ENCODE data around the gene SURF1.
"Not testable (repeated sequence)": the region's sequence is repeated elsewhere in the genome, so short reads cannot be mapped to it uniquely, and the experiment has no call there.

The SURF1 gene

DNA sequence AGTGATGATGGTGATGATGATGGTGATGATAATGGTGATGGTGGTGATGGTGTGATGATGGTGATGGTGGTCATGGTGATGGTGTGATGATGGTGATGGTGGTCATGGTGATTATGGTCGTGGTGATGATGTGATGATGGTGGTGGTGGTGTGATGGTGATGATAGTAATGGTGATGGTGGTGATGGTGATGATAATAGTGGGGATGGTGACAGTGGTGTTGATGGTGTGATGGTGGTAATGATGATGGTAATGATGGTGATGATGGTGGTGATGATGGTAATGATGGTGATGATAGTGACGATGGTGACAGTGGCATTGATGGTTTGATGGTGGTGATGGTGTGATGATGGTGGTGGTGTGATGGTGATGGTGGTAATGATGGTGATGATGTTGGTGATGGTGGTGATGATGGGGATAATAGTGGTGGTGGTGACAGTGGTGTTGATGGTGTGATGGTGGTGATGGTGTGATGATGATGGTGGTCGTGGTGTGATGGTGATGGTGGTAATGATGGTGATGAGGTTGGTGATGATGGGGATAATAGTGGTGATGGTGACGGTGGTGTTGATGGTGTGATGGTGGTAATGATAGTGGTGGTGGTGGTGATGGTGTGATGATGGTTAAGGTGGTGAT lies 26.3 kb upstream of the SURF1 start:
- DNase-seq = no peak

DNA sequence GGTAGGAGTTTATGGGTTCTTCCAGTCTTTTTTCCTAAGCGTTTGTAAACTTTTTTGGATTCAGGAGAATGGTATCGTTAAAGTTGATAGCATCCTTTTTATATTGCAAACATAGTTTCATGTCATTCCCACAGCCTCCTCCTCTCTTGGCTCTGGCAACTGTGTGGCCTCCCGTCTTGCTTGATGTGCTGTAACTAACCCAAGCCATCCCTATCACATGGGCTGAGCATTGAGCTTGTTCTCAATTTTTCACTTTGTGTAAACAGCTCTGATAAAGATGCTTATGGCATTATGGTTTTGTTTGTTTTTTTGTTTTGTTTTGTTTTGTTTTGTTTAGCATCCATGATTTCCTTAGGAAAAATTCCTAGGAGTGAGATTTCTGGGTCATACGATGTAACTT lies 24.4 kb upstream of the SURF1 start:
- DNase-seq = no peak

DNA sequence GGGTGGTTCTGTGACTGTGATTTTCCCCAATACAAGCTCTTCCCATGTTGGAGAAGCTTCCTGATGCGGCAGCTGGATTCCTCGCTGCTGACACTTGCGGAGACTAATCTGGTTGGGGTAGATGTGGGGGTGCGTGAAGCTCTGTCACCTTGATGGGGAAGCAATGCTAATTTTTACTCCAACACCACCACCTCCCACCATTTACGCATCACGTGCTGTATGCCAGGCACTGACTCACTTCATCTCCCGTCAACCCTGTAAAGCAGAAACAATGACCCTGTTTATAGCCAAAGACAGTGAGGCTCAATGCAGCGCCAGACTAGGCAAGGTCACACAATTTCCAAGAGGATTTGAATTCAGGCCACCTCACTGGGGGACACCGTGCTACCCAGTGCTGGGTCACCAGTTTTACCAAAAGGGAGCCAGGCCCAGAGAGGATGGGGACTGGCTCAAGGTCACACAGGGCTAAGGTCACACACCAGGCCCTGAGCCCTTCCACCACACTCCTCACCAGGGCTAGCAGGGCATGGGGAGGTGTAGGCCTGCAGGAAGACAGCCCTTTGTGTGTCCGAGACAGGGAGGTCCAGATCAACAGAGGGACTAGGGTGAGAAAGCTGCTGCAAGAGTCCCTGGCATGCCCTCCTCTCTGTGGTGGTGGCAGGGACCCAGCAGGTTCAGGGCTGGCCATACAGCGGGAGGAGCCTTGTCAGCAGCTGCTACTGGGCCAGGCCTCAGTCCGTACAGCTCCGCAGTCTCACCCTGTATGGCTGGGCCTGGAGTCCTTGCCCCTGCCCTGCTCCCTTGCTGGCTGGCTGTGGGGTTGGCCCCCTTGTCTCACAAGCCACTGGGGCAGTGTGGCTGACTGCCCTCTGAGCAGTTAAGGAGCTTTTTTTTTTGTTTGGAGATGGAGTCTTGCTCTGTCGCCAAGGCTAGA lies 23.1 kb upstream of the SURF1 start:
- no peak for DNase-seq

DNA sequence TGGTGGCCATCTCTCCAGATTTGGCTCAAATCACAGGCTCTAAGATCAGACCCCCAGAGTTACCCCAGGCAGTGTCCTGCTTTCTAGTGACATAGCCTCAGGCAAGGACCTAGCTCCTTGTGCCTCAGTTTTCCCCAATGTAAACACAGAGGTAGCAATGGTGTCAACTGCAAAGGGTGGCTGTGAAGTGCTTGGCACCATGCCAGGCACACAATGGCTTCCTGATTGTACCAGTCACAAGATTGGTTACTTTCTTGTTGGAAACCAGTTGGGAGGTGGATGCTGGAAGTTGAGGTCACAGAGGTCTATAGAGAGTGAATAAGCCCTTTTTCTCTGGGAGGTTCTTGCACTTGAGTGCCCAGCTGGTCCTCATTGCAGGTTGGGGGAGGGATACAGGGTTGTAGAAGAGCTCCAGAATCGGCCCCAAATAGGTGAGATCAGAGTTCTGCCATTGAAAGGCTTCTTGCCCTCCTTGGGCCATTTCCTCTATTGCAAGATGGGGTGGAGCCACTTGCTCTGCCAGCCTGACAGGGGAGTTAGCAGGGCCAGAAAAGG lies 22.2 kb upstream of the SURF1 start:
- no peak for DNase-seq

GRCh38 chr9:133377721-133378216 lies 21.5 kb upstream of the SURF1 start:
- DNase-seq = no peak

DNA sequence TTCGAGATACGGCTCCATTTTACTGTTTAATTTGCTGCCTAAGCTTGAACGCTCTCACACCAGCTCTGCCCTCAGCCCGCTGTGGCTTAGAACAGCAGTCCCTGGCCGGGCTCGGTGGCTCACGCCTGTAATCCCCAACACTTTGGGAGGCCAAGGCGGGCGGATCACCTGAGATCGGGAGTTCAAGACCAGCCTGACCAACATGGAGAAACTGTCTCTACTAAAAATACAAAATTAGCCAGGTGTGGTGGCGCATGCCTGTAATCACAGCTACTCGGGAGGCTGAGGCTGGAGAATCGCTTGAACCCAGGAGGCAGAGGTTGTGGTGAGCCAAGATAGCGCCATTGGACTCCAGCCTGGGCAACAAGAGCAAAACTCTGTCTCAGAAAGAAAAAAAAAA lies 21.0 kb upstream of the SURF1 start:
- not testable (repeated sequence) for DNase-seq

DNA sequence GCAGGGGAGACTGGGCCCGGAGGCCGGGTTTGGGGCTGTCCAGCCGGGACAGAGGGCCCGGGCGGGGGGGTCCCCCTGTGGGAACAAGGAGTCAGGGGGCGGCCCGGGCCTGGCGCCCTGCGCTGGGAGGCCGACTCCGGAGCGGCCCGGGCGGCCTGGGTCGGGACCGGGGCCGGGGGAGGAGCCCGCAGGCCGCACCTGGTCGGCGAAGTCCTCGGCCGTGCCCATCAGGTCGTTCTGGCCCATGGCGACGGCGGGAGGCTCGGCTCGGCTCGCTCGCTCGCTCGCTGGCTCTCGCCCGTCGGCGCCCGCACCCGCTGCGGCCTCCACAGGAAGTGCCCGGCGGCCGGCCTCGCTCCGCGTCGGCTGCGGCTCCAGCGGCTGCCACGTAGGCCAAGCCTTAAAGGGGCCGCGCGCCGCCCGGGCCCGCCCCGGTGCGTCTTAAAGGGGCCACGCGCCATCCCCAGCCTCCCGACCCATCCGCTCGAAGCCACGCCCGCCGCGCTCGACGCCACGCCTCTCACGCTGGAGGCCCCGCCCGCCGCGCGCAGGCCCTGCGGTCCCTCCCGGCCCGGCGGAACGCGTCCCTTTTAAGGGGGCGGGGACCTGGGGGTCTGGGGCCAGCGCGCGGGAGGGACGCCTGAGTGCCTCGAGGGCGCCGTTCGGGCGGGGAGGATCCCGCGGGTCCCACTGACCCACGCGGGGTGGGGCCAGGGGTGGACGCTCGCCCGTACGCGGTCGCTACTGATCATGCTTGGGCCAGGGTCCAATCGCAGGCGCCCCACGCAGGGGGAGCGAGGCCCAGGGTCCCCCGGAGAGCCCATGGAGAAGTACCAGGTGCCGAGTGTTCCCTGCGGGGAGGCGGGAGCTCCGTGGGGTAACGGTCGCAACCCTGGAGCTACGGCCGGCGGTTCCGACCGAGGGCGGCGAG lies 19.7 kb upstream of the SURF1 start, which contains the start of the genes STKLD1 and SURF4:
Gene STKLD1, plus strand, starts transcription at position 643 of the 931 bp plus-strand sequence. Its CDS starts 108 bp downstream, at position 751.
Gene SURF4, minus strand, starts transcription at position 337 of the 931 bp plus-strand sequence. Its CDS starts 91 bp downstream, at position 246.
- peak; percentile 86 for DNase-seq

GRCh38 chr9:133375116-133375723 lies 18.9 kb upstream of the SURF1 start:
- DNase-seq = no peak

DNA sequence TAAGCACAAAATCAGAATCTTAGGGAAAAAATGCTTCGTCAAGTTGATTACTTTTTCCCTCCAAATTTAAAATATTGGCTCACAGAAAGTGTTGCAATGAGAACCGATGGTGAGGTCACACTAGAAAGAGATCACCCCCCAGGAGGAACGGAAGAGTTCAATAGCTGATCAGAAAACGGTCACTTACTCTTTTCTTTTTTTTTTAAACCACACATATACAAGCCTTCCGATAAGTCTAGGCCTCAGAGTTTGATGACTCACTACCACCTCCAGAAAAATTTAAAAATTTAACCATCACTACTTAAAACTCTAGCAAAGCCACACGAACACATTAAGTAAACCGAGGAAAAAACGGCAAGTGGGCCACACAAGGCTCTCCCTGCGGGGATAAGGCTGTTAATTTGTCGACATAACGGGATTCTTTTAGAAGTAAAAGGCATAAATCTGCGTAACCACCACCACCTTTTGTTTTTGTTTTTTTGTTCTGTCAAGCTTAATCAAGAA lies 18.4 kb upstream of the SURF1 start:
- DNase-seq = no peak

DNA sequence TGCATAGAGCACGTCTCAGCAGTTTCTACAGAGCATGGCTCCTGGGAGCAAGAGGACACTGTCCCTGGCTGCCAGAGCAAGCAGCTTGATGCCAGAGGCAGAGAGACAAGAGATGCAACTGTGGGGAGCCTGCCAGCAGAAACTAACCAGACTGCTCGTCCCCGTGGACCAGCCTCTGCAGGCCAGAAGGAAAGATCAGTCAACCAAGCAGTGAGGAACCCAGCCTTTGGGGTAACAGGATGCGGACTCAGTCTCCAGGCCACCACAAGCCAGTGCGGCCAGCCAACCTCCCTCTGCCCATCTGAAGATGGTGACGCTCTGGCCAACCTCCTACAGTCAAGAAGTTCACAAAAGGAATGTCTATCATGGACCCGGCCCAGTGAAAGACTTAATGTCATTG lies 15.9 kb upstream of the SURF1 start:
- no peak for DNase-seq

GRCh38 chr9:133371261-133371711 lies 15.0 kb upstream of the SURF1 start:
- peak; percentile 46 for DNase-seq

DNA sequence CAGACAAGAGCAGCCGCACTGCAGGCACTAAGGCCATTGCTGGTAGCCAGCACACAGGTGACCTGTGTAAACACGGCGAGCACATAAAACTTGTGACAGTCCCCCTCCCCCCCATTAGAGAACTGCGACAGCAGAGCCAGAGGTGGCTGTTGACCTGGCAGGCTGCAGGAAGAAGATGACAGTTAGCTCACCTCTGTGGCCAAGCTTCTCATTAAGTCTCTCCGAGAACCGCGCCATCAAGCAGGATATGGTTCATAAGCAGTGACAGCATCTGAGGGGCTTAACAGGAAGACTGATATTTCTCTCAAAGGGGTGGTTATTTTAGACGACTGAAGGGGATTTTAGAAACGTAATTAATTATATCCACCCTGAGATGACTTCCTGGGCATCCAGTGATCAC lies 14.4 kb upstream of the SURF1 start:
- no peak for DNase-seq

DNA sequence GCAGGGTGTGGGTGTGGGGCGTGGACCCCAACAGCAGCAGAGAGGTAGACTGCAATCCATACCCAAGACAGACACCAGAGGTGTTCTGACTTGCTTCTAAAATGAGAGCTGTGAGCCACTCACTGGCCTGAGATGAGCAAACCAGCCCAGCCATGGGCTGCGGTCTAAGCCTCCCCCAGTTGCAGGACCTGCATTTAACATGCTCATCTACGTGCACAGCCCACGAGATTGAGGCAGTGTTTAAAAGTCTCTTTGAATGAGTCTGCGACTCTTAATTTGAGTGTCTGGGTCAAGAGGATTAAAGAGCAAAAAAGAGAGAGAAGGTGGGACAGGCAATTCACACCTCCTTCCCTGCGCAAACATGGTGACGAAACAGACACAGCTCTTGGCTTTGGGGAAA lies 13.6 kb upstream of the SURF1 start:
- DNase-seq = no peak

DNA sequence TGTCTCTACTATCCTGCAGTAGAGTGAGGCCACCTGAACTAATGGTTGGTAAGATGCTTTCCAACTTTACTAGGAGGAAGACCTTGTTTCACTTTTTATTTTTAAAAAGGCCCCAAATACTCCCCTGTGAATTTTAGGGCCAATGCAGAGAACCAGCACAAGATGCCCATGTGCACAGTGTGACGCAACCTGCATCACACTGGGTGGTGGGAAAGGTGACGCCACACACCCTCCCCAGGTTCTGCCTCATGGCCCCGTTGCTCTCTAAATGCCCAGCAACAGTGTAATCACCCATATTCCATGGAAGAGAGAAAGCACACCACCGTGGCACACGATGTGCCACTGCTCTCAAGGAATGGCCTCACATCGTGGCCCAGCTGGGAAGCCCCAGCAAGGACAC lies 13.1 kb upstream of the SURF1 start:
- DNase-seq = no peak

GRCh38 chr9:133368249-133368881 lies 12.1 kb upstream of the SURF1 start:
- no peak for DNase-seq

DNA sequence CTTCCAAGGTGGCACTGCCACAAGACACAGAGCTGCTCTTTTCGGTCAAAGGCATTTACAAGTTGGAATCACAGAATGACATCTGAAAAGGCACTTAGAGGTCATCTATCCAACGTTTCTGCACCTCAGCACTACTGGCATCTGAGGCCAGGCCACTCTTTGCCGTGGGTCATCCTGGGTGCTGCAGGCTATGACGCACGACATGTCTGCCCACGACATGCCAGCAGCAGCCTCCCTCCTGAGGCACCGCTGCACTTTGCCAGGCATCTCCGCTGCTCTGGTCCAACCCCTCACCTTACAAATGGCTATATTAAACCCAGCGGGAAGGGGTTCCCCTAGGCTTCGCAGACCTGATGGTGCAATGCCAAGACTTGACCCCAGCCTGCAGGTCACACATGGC lies 11.5 kb upstream of the SURF1 start:
- DNase-seq = no peak

DNA sequence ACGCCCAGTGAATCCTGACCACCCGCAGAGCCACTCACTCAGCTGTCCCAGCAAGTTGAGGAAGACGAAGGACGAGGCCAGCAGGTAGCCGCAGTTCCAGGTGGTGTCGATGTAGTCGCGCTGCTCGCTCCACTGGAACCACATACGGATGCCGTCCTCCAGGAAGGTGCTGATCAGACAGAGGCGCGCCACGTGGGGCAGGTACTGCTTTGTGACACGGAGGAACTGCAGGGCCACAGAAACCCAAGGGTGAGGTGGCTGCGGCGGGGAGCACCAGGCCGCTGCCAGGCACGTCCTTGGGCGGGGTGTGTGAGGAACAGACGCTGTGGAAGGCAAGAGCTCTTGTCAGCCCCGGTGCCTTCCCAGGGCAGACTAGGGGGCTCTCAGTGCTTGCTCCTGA lies 10.9 kb upstream of the SURF1 start:
- no peak for DNase-seq

DNA sequence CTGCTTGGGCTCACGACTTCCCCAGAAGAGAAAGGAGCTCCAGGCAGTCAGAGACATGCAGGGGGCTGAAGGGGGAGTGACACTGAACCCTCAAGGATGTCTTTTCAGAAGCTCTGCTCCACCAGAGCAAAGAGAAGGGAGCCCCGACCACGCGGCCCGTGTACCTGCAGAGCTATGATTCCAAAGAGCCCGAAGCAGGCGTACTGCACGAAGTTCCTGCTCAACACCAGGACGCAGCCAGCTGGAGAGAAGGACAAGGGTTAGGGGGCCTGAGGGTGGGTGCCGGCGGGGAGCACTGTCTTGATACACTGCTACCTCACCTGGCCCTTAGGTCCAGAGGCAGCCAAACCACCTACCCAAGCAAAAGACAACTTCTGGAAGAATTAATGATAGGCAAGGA lies 10.1 kb upstream of the SURF1 start:
- DNase-seq = no peak

DNA sequence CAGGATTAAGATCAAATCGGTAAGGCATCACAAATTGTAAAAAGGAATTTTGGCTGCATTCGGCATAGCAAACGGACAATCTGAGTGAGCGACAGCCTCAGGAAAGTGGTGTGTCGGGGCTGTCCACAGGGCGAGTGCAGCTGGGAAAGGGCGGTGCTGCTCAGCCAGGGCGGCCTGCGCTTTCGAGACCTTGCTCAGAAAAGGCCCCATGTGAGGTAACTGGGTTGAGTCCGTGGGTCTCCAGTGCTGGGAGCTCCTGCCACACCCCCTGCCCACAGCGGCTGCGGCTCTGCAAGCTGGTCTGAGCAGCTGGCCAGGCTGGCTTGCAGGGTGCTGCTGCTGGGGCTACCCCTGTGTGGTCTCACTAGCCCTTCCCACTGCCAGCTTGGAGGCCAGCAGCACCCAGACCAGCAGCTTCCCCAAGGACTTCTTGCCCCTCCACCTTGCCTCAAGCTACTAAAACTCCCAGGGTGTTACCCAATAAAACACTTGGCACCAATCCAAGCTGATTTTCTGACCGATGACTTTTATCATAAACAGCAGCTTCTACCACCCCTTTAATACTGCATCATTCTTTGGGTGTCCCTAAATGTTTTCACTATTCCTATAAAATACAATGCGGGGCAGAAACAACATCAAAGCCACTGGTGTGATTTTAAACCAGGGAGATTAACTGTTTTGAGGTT lies 6.2 kb upstream of the SURF1 start:
- DNase-seq = no peak

- no peak for DNase-seq
Measured at GRCh38 chr9:133361507-133362092, 5.3 kb upstream of the SURF1 start.

Measured in effector CD8-positive, alpha-beta T cell (primary cell).